Gastrocnemius medialis (tissue), 4 donors: ENCODE data around the gene ATF2. TPM values are rescaled to one million over a fixed set of nuclear protein-coding genes. Genes with fewer than 3 reads are reported as not detected.
A peak's percentile ranks its signal among the peaks of the same experiment; 100 is the strongest.

Experiments
- ATAC-seq, 2 donors: fragments of 150-250 bp; one replicate each; pipeline ENCODE4 v1.9.1; 2016
- DNase-seq, 2 donors: peaks; one replicate each; pipeline ENCODE4 v3.0.0-alpha.2; 2019
- H3K27ac ChIP-seq, 4 donors: fragments of 200-600 bp; sonication (generic); 1 replicate in 1 of 4; 2 replicates in 3 of 4; pipeline ENCODE4 v1.5.1; 2016 to 2018; ENCODE audit warnings: mild to moderate bottlenecking in 2 of 4, moderate library complexity in 1 of 4
- H3K27me3 ChIP-seq, 3 donors: fragments of 200-600 bp; sonication (generic) in 2 of 3; 1 replicate in 1 of 3; 2 replicates in 2 of 3; pipeline versions ENCODE4 v1.5.1 to v1.6.0; 2016 to 2019; ENCODE audit warnings: mild to moderate bottlenecking in 1 of 3, moderate library complexity in 1 of 3
- H3K36me3 ChIP-seq, 2 donors: fragments of 200-600 bp; sonication (generic) in 1 of 2; one replicate each; pipeline ENCODE4 v1.5.1; 2017 to 2018
- H3K4me1 ChIP-seq, 2 donors: fragments of 200-600 bp; sonication (generic) in 1 of 2; one replicate each; pipeline ENCODE4 v1.5.1; 2016 to 2017; ENCODE audit warnings: mild to moderate bottlenecking in 2 of 2
- H3K4me3 ChIP-seq, 4 donors: fragments of 200-600 bp; sonication (generic) in 3 of 4; 1 replicate in 1 of 4; 2 replicates in 3 of 4; pipeline ENCODE4 v1.5.1; 2016 to 2019; ENCODE audit warnings: mild to moderate bottlenecking in 2 of 4
- H3K9me3 ChIP-seq, 3 donors: fragments of 200-600 bp; sonication (generic) in 2 of 3; 1 replicate in 1 of 3; 2 replicates in 2 of 3; pipeline ENCODE4 v1.5.1; 2016 to 2019
- CTCF ChIP-seq, 5 experiments: fragments of 450-650 bp in 3 of 5; fragments of 200-600 bp in 2 of 5; sonication (generic) in 2 of 5; IDR thresholded peaks in 4 of 5; conservative IDR thresholded peaks in 1 of 5; 1 replicate in 4 of 5; 2 replicates in 1 of 5; pipeline ENCODE4 v1.5.1; 2016 to 2019; ENCODE audit warnings: antibody characterized with exemption in 5 of 5, mild to moderate bottlenecking in 3 of 5, moderate library complexity in 3 of 5
- POLR2A ChIP-seq, 2 donors: fragments of 450-650 bp; IDR thresholded peaks; one replicate each; pipeline ENCODE4 v1.6.1; 2017; ENCODE audit warnings: antibody characterized with exemption in 2 of 2, mild to moderate bottlenecking in 2 of 2, moderate library complexity in 2 of 2
- in situ Hi-C, 4 donors: fragments of 200-750 bp; cut with MboI; loops; one replicate each; pipeline versions ENCODE4 v1.15.0 to v1.8.0; 2017; ENCODE audit warnings: low sequenced_read_pairs in 4 of 4
- intact Hi-C: fragments of 100-400 bp; cut with DNase I; formaldehyde crosslinking; loops from one replicate; pipeline ENCODE4 v1.15.1; 2023; ENCODE audit warnings: low total_unique reads
- total RNA-seq, 4 donors: library from RNA; depleted of rRNA; stranded (reverse); fragments of >200 nt; gene quantifications; one replicate each; pipeline versions ENCODE4 v1.1.0 to v1.2.3, GENCODE V29; 2016

ATF2 gene
- total RNA-seq, result 10 to 100 TPM; 19.5 to 28.1 (median 20.9) TPM

GRCh38 chr2:175167792-175168563, at the start of gene ATF2:
TSS of gene ATF2 (minus strand) at chr2:175168203. CDS start at chr2:175136443, 31,760 bp downstream.
- Histone ChIP-seq H3K4me3 (peak within 1 kb of the TSS; percentile 82 to 95 (median 94)), H3K27ac (peak within 1 kb of the TSS; percentile 94 to 98 (median 96)), H3K4me1 (peaks cover 14 to 15% of the 10 kb centered on the region in 2 donors), H3K9me3 (no peaks in the 10 kb centered on the region), H3K36me3 (no peaks in the 10 kb centered on the region), H3K27me3 (no peaks in the 10 kb centered on the region)
- in situ Hi-C loops, result loop anchor here in 2 of 4 donors (25.0 kb wide), 1 partner anchor 681 kb away; the partner anchor contains the start of gene GPR155 (in 2 of the 2)
- intact Hi-C loops, result loop anchor here (1.0 to 10.0 kb wide), 4 partner anchors 13 to 767 kb away; partner anchors contain the start of genes ATP5MC3 and GPR155
- no peak for TF ChIP-seq CTCF (IDR thresholded peaks at IDR 0.05 in 4 of 5, conservative IDR thresholded peaks at IDR 0.05 in 1 of 5)
- TF ChIP-seq POLR2A (IDR thresholded peaks at IDR 0.05), result peak; percentile 59 to 83
- ATAC-seq (peak; percentile 95 to 97), DNase-seq (peak; percentile 99)

GRCh38 chr2:175207741-175208438, 39.9 kb upstream of the ATF2 start:
- H3K4me1 ChIP-seq, result peaks cover 5 to 19% of the 10 kb centered on the region in 2 donors
- ATAC-seq (peak; percentile 62 to 82), DNase-seq (peak; percentile 22 to 64)
- in situ Hi-C loops, result no loop called here
- no peak overlapping the region for H3K27ac ChIP-seq
- no peaks in the 10 kb centered on the region for H3K27me3 ChIP-seq
- H3K36me3 ChIP-seq, result no peaks in the 10 kb centered on the region
- no peak overlapping the region for H3K4me3 ChIP-seq
- intact Hi-C loops, result no loop called here
- no peak for TF ChIP-seq POLR2A (IDR thresholded peaks at IDR 0.05)
- TF ChIP-seq CTCF (IDR thresholded peaks at IDR 0.05 in 4 of 5, conservative IDR thresholded peaks at IDR 0.05 in 1 of 5), result no peak
- H3K9me3 ChIP-seq, result no peaks in the 10 kb centered on the region

GRCh38 chr2:175206866-175207265, 38.9 kb upstream of the ATF2 start:
- TF ChIP-seq POLR2A (IDR thresholded peaks at IDR 0.05), result no peak
- TF ChIP-seq CTCF (IDR thresholded peaks at IDR 0.05 in 4 of 5, conservative IDR thresholded peaks at IDR 0.05 in 1 of 5), result no peak
- Histone ChIP-seq H3K9me3 (no peaks in the 10 kb centered on the region), H3K4me1 (peaks cover 5 to 19% of the 10 kb centered on the region in 2 donors), H3K4me3 (no peak overlapping the region), H3K27ac (no peak overlapping the region), H3K36me3 (no peaks in the 10 kb centered on the region), H3K27me3 (no peaks in the 10 kb centered on the region)
- in situ Hi-C loops (no loop called here), intact Hi-C loops (no loop called here)
- ATAC-seq, result no peak
- DNase-seq, result no peak

- intact Hi-C loops (no loop called here), in situ Hi-C loops (no loop called here)
- ATAC-seq (no peak), DNase-seq (no peak)
- Histone ChIP-seq H3K27ac (no peak overlapping the region), H3K4me3 (no peak overlapping the region), H3K9me3 (no peaks in the 10 kb centered on the region), H3K36me3 (no peaks in the 10 kb centered on the region), H3K27me3 (no peaks in the 10 kb centered on the region), H3K4me1 (peaks cover 5 to 19% of the 10 kb centered on the region in 2 donors)
- TF ChIP-seq POLR2A (IDR thresholded peaks at IDR 0.05), result no peak
- no peak for TF ChIP-seq CTCF (IDR thresholded peaks at IDR 0.05 in 4 of 5, conservative IDR thresholded peaks at IDR 0.05 in 1 of 5)
These were observed 37.5 kb upstream of the ATF2 start for GRCh38 chr2:175205523-175205922.
